Fibroblast of lung (primary cell): ENCODE measurements around the gene GRK3. TPM values are rescaled to one million over a fixed set of nuclear protein-coding genes. Genes with fewer than 3 reads are reported as not detected.

ENCODE experiments used
- DNase-seq, 2 donors: peaks; one replicate each; pipeline versions ENCODE4 v3.0.0 to v3.0.0-alpha.2; 2010; ENCODE audit warnings: low read depth in 2 of 2
- H2AFZ ChIP-seq: 2 replicates; pipeline ENCODE4 v1.5.1; 2012; ENCODE audit warnings: low read length, control low read depth, inconsistent platforms
- H3K27ac ChIP-seq: 2 replicates; pipeline ENCODE4 v1.5.1; 2011; ENCODE audit warnings: low read length, control low read depth; ENCODE audit not compliant: insufficient read depth
- H3K27me3 ChIP-seq: 2 replicates; pipeline ENCODE4 v1.5.1; 2011; ENCODE audit warnings: mild to moderate bottlenecking, low read length; ENCODE audit not compliant: control insufficient read depth, insufficient read depth
- H3K36me3 ChIP-seq: 2 replicates; pipeline ENCODE4 v1.5.1; 2011; ENCODE audit warnings: low read length; ENCODE audit not compliant: control insufficient read depth, insufficient read depth
- H3K4me1 ChIP-seq: 2 replicates; pipeline ENCODE4 v1.5.1; 2011; ENCODE audit warnings: low read length; ENCODE audit not compliant: control insufficient read depth, insufficient read depth; ENCODE audit errors: extremely low read depth
- H3K4me2 ChIP-seq: 2 replicates; pipeline ENCODE4 v1.5.1; 2011; ENCODE audit warnings: low read length, control low read depth; ENCODE audit not compliant: insufficient read depth; ENCODE audit errors: extremely low read depth
- H3K4me3 ChIP-seq, 4 experiments: fragments of 200-600 bp in 1 of 4; sonication (generic) in 1 of 4; replicated peaks in 1 of 4; 2 replicates each; pipeline ENCODE4 v1.5.1; 2011 to 2016; ENCODE audit warnings: low read length in 4 of 4, low read depth in 3 of 4, mild to moderate bottlenecking in 3 of 4, control low read depth in 2 of 4, inconsistent platforms in 1 of 4, mixed read lengths in 1 of 4; ENCODE audit not compliant: insufficient read depth in 1 of 4; ENCODE audit errors: control extremely low read depth in 1 of 4
- H3K79me2 ChIP-seq: 2 replicates; pipeline ENCODE4 v1.5.1; 2012; ENCODE audit warnings: mild to moderate bottlenecking, low read length, inconsistent platforms; ENCODE audit not compliant: control insufficient read depth, insufficient read depth
- H3K9ac ChIP-seq: 2 replicates; pipeline ENCODE4 v1.5.1; 2011; ENCODE audit warnings: mild to moderate bottlenecking, low read length, control low read depth; ENCODE audit not compliant: insufficient read depth
- H3K9me3 ChIP-seq: 2 replicates; pipeline ENCODE4 v1.5.1; 2012; ENCODE audit warnings: low read depth, low read length; ENCODE audit not compliant: control insufficient read depth, insufficient read depth
- H4K20me1 ChIP-seq: 2 replicates; pipeline ENCODE4 v1.5.1; 2011; ENCODE audit warnings: low read length; ENCODE audit not compliant: control insufficient read depth, insufficient read depth; ENCODE audit errors: extremely low read depth
- EZH2 ChIP-seq: IDR thresholded peaks from 2 replicates; pipeline ENCODE4 v1.5.1; 2012; ENCODE audit warnings: low read length, control low read depth, mild to moderate bottlenecking; ENCODE audit errors: missing control alignments
- polyA plus RNA-seq, 2 donors: library from polyadenylated mRNA; depleted of rRNA in 1 of 2; stranded (reverse) in 1 of 2; unstranded in 1 of 2; fragments of >200 nt; gene quantifications; 2 replicates each; pipeline ENCODE4 v1.2.1, GENCODE V29; 2011 to 2012; ENCODE audit warnings: missing spikeins in 1 of 2
- total RNA-seq: library from RNA; depleted of rRNA; stranded (reverse); fragments of >200 nt; gene quantifications from 2 replicates; pipeline ENCODE4 v1.2.1, GENCODE V29; 2014
- TF ChIP-seq, protein P1 (sequence below), 2 donors: IDR thresholded peaks in 1 of 2; conservative IDR thresholded peaks in 1 of 2; 1 replicate in 1 of 2; 2 replicates in 1 of 2; pipeline ENCODE4 v1.5.1; 2011 to 2012; ENCODE audit warnings: low read length in 2 of 2, control low read depth in 1 of 2, inconsistent platforms in 1 of 2, low read depth in 1 of 2, mild to moderate bottlenecking in 1 of 2

Gene GRK3
- total and polyA plus RNA-seq, 2 donors (not counting 1 experiment from before 2014, with no cell fraction given): 1.6 to 1.7 TPM

DNA sequence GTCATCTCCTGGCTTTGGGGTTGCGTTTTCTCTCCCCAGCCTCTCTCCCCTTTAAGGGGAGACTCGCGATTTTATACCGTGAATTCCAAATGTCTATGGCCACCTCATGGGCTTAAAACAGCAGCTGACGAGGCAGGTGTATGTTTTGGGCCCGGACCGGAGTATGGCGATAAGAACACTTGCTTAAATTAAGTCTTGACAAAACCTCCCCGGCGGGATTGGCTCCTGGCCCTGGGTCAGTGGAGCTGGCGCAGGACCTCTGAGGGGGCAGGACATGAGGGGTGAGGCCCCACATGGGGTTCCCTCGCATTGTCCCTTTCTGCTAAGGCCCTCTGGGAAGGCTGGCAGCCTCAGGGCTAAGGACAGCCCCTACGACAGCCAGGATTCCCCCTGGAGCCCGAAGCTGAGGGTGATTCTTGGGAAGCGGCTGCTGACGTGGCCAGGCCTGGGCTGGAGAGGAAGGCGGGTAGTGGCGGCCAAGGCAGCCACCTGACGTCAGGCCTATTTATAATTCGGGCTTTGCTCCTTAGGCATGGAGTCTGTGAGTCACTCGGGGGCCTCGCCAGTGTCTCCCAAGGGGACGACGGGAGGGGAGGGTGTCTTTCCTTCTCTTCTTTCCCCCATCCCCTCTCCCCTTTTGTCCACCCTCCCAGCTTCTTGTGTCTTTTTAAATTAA is 190.2 kb downstream of the GRK3 start:
- TF ChIP-seq EZH2: no peak
- TF ChIP-seq, protein P1, sequence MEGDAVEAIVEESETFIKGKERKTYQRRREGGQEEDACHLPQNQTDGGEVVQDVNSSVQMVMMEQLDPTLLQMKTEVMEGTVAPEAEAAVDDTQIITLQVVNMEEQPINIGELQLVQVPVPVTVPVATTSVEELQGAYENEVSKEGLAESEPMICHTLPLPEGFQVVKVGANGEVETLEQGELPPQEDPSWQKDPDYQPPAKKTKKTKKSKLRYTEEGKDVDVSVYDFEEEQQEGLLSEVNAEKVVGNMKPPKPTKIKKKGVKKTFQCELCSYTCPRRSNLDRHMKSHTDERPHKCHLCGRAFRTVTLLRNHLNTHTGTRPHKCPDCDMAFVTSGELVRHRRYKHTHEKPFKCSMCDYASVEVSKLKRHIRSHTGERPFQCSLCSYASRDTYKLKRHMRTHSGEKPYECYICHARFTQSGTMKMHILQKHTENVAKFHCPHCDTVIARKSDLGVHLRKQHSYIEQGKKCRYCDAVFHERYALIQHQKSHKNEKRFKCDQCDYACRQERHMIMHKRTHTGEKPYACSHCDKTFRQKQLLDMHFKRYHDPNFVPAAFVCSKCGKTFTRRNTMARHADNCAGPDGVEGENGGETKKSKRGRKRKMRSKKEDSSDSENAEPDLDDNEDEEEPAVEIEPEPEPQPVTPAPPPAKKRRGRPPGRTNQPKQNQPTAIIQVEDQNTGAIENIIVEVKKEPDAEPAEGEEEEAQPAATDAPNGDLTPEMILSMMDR (conservative IDR thresholded peaks at IDR 0.05 in 1 of 2, IDR thresholded peaks at IDR 0.05 in 1 of 2; ENCODE audit: low read depth in 1 of 2, low read length in 2 of 2): no peak
- H3K9ac ChIP-seq: peak overlapping the region; percentile 56
- H3K4me2 ChIP-seq: no peak overlapping the region
- peak overlapping the region; percentile 49 for H2AFZ ChIP-seq
- no peaks in the 10 kb centered on the region for H3K9me3 ChIP-seq
- no peaks in the 10 kb centered on the region for H3K27me3 ChIP-seq
- peak overlapping the region; percentile 89 for H3K27ac ChIP-seq
- H3K4me3 ChIP-seq: no peak overlapping the region
- DNase-seq: peak; percentile 89 to 97
- no peaks in the 10 kb centered on the region for H4K20me1 ChIP-seq
- H3K79me2 ChIP-seq: no peaks in the 10 kb centered on the region
- no peaks in the 10 kb centered on the region for H3K36me3 ChIP-seq
- H3K4me1 ChIP-seq: peaks cover 8% of the 10 kb centered on the region

DNA sequence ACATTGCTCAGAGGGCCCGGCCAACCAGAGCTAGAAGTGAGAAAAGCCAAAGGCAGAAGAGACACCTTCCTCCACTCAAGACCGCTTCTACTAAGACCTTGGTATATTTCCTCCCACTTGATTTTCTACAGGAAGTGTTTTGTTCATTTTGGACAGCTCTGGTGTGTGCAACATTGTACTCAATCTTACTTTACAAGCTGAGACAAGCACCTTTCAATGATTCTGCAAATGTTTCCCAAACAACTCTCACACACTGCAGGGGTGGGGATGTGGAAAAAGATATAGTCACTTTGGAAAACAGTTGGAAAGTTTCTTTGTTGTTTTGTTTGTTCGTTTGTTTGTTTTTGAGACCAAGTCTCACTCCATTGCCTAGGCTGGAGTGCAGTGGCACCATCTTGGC is 193.2 kb downstream of the GRK3 start:
- no peak overlapping the region for H3K9ac ChIP-seq
- no peak overlapping the region for H3K4me2 ChIP-seq
- H2AFZ ChIP-seq: no peak overlapping the region
- H3K9me3 ChIP-seq: no peaks in the 10 kb centered on the region
- H3K4me1 ChIP-seq: peaks cover 13% of the 10 kb centered on the region
- TF ChIP-seq EZH2: no peak
- TF ChIP-seq, protein P1 (conservative IDR thresholded peaks at IDR 0.05 in 1 of 2, IDR thresholded peaks at IDR 0.05 in 1 of 2; ENCODE audit: low read depth in 1 of 2, low read length in 2 of 2): no peak
- no peaks in the 10 kb centered on the region for H4K20me1 ChIP-seq
- H3K36me3 ChIP-seq: no peaks in the 10 kb centered on the region
- no peaks in the 10 kb centered on the region for H3K27me3 ChIP-seq
- no peak overlapping the region for H3K4me3 ChIP-seq
- no peaks in the 10 kb centered on the region for H3K79me2 ChIP-seq
- H3K27ac ChIP-seq: no peak overlapping the region
- no peak for DNase-seq

DNA sequence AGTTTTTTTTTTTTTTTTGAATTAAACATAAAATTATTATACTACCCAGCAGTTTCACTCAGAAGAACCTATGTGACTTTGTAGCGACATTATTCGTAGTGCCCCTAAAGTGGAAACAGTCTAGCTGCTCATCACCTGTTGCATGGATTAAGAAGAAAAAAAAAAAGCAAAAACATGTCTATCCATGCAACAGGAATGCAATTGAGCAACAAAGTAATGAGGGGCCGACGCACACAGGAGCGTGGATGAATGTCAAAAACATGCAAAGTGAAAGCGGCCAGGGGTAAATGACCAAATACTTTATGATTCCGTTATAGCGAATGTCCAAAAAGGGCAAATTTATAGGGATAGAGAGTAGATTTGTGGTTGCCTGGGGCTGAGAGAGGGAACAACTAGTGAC is 193.8 kb downstream of the GRK3 start:
- Histone ChIP-seq H3K9me3 (no peaks in the 10 kb centered on the region), H2AFZ (no peak overlapping the region), H3K4me3 (no peak overlapping the region), H3K27ac (no peak overlapping the region), H3K27me3 (no peaks in the 10 kb centered on the region), H3K4me2 (no peak overlapping the region), H3K4me1 (peaks cover 13% of the 10 kb centered on the region), H4K20me1 (no peaks in the 10 kb centered on the region), H3K9ac (no peak overlapping the region), H3K36me3 (no peaks in the 10 kb centered on the region), H3K79me2 (no peaks in the 10 kb centered on the region)
- TF ChIP-seq, protein P1 (conservative IDR thresholded peaks at IDR 0.05 in 1 of 2, IDR thresholded peaks at IDR 0.05 in 1 of 2; ENCODE audit: low read depth in 1 of 2, low read length in 2 of 2): no peak
- TF ChIP-seq EZH2: no peak
- peak in 1 of 2 donors; percentile 58 for DNase-seq
